GM12891 (cell line): ENCODE measurements around the gene FRYL.

Source experiments
- POLR2A ChIP-seq: IDR thresholded peaks from 2 replicates; pipeline ENCODE4 v1.6.1; 2011; ENCODE audit warnings: low read depth, low read length, control low read depth
- POLR2AphosphoS5 ChIP-seq: IDR thresholded peaks from 2 replicates; pipeline ENCODE4 v1.6.1; 2011; ENCODE audit warnings: low read depth, low read length, control low read depth
- SPI1 ChIP-seq: IDR thresholded peaks from 2 replicates; pipeline ENCODE4 v1.6.1; 2011; ENCODE audit warnings: low read depth, low read length, control low read depth
- TAF1 ChIP-seq: IDR thresholded peaks from 2 replicates; pipeline ENCODE4 v1.6.1; 2011; ENCODE audit warnings: low read depth, low read length, control low read depth

- TF ChIP-seq POLR2A (no peak), SPI1 (no peak), POLR2AphosphoS5 (no peak), TAF1 (no peak)
Measured at GRCh38 chr4:48761286-48761685, 18.8 kb downstream of the FRYL start.
